Activated CD4-positive, alpha-beta T cell treated with anti-CD3 and anti-CD28 coated beads for 48 hours (primary cell): Measurements from ENCODE around the gene DUOXA2.
"Not testable (repeated sequence)": the region's sequence is repeated elsewhere in the genome, so short reads cannot be mapped to it uniquely, and the experiment has no call there.

ENCODE experiments used
- DNase-seq: peaks from one replicate; pipeline ENCODE4 v3.0.0-alpha.2; 2020

Gene DUOXA2

GRCh38 chr15:45118131-45118588 is 4.0 kb downstream of the DUOXA2 start:
- DNase-seq: peak; percentile 91

DNA sequence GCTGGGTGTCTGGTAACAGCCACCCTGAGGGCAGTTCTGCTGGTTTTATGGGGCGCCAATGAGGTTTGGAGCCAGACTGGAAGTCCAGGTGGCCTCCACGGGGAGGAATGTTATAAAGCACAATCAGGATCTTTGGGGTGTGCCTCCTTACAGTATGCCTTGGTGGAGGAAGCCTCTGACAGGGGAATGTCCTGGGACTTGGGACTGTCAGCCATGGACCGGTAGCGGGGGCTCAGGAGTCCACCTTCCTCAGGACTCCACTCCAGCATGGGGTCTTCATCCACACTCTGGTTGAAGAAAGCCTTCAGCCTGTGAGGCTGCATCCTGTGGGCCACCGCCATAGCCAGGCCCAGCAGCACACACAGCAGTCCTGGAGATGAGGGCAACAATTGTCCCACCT is 4.9 kb downstream of the DUOXA2 start:
- no peak for DNase-seq

DNA sequence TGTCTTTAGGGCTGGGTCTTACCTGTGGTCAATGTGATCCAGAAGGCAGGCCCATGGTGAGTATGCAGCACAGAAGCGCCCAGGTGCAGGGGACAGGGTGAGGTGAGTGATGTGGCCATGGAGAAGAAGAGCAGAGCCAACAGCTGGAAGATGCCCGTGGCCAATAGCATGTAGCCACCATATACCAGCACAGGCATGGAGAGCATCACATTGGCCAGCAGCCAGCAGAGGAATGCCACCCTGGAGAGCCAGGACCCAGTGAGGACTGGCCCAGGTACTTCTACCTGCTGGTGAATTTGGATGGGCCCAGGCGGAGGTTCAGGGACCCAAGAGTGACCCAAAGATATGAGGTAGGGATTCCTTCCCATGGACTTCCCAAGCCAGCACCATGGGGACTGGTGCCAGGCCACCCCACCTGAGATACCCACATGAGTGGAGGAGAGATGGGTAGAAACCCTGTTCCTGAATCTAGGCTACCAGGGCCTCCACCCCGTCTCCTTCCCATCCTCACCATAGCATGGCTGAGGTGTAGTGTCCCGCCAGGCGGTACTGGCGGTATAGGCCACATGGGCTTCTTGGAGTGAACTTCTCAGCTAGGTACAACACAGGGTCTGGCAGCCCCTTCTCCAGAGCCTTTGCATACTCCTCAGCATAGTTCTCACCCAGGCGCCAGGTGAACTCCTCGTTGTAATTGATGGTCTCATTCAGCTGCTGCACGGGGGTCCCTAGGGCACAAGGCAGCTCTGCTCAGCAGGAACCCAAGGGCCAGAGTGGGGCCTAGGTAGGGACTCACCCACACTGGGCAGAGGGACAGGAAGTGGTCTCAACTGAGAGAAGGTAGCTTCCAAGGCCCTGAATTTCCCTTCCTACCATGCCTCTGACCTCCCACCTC is 6.2 kb downstream of the DUOXA2 start:
- DNase-seq: no peak

GRCh38 chr15:45121020-45121419 is 6.9 kb downstream of the DUOXA2 start:
- DNase-seq: no peak

DNA sequence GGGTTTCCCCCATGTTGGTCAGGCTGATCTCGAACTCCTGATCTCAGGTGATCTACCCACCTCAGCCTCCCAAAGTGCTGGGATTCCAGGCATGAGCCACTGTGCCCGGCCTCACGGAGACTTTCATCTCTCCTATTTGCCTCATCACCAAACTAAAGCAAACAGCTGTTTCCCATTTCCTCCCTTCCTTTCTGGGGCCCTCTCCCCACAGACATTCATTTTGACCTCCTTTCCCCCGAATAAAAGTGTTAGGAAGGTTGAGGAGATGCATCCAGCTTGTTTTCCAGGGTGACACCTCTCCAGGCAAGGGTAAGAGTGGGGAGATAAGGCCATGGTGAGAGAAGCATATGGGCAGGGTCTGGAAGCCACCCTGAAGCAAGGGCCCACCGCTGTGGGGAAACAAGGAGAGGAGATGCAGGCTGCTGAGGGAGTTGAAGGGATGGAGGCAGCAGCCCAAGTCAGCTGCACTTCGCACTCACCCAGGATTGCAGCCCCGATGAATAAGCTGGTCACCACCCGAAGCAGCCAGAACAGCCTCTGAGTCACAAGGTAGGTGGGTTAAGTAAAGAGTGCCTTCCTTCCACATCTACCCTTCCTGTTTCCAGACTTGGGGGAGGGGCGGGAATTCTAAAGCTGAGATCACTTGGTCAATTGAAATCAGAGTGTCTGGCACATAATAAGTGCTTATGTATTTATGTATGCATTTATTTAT is 7.7 kb downstream of the DUOXA2 start:
- DNase-seq: no peak

DNA sequence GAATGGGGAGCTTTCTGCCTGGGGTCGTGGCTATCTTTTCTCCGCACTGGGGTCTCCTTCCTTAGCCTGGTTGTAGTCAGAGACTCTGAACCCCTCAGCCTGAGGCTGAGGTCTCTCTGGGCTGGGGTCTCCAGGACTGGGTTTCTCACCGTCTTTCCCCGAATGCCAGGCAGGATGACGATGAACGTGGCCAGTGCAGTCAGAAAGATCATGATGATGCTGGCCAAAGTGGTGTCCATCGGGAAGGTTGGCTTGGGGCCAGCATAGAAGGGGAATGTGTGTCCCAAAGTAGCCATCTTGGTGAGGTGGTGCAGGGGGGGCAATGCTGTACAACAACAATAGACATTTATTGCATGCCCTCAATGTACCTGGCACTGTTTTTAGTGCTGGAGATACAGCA is 8.6 kb downstream of the DUOXA2 start:
- DNase-seq: no peak

GRCh38 chr15:45123397-45123796 is 9.3 kb downstream of the DUOXA2 start:
- DNase-seq: no peak

- peak; percentile 51 for DNase-seq
Measured at GRCh38 chr15:45126535-45127158, 12.5 kb downstream of the DUOXA2 start.

GRCh38 chr15:45128971-45129639 is 15.0 kb downstream of the DUOXA2 start:
- DNase-seq: no peak

GRCh38 chr15:45129651-45130129 is 15.6 kb downstream of the DUOXA2 start, which contains the start of the genes DUOX1 and DUOXA1:
TSS of gene DUOX1 (plus strand) at chr15:45129994. CDS start at chr15:45131967, 1,973 bp downstream.
TSS of gene DUOXA1 (minus strand) at chr15:45129879. CDS start at chr15:45123014, 6,865 bp downstream.
- DNase-seq: peak; percentile 47

- no peak for DNase-seq
Measured at GRCh38 chr15:45130291-45131000, 16.3 kb downstream of the DUOXA2 start.

GRCh38 chr15:45131510-45131909 is 17.4 kb downstream of the DUOXA2 start:
- no peak for DNase-seq

DNA sequence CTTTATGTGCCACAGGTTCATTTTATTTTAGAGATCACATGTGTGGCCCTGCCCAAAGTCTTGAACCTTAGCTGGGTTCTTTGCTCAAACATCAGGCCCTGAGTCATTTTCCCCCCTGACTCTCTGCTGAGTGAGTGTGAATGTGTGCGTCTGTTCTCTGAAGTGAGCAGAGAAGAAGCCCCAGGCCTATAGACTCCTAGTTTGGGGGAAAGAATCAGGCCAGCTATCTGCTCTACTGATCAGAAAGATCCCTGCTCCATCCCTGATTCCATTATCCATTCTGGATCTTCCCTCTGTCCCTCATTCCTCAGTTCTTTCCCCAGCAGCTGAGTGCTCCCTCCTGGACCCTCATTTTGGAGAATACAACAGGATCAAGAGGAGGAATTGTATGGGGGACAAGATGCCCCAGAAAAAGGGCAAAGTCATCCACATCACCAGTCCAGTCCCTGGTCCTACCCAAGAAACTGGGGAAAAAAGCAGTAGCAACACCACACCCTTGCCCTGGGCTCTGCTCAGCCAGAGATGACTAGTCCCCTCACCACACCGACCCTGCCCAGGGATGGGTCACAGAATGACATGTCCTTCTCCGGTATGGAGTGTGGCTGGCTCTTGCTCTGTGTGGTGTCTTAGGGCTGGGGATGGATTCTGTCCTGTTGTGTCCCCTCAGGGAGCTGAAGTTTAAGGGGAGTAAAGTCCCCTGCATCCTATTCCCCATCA is 18.9 kb downstream of the DUOXA2 start:
- DNase-seq: no peak

DNA sequence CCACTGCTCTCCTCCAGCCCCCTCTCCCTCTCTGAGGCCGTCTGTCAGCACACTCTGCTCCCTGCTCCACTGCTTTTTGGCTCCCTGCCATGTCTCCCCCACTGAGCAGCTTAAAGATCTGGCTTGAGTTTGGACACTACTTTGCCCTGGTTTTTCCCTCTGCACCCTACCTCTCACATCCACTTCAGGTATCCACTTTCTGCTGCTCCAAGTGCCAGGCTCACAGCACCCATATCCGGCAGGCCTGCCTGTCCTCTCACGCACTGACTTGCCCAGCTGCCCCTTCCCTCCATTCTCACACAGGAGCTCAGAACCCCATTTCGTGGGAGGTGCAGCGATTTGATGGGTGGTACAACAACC is 19.4 kb downstream of the DUOXA2 start:
- DNase-seq: no peak

GRCh38 chr15:45134046-45134445 is 19.9 kb downstream of the DUOXA2 start:
- no peak for DNase-seq

- DNase-seq: no peak
Measured at GRCh38 chr15:45134682-45135604, 20.8 kb downstream of the DUOXA2 start.

- DNase-seq: not testable (repeated sequence)
Measured at GRCh38 chr15:45135705-45136377, 21.7 kb downstream of the DUOXA2 start.

GRCh38 chr15:45136378-45136764 is 22.2 kb downstream of the DUOXA2 start:
- no peak for DNase-seq

DNA sequence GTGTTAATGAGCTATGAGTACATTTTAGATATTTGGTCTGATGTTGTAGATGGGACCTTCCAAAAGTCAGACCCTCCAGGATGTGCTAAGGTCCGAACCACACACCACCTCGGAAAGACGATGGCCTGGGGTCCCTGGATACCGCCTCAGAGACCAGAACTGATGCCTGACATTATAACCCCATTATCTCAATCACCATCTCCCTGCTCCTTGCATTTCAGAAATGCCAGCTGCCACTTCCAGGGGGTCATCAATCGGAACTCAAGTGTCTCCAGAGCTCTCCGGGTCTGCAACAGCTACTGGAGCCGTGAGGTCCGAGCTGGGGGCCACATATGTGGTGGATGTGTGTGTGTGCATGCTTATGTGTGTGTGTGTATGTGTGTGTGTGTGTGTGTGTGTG is 23.6 kb downstream of the DUOXA2 start:
- DNase-seq: no peak
